ENCODE measurements around the gene LY6G5C. TPM values are rescaled to one million over a fixed set of nuclear protein-coding genes. Genes with fewer than 3 reads are reported as not detected.

The LY6G5C gene
- total and polyA plus RNA-seq, 2 of the 13 experiments (the other 11 are each of a cell fraction or from before 2014, with no cell fraction given), result 0.33 to 0.55 TPM

- TF ChIP-seq LRRFIP1 (CRISPR knock-in tag; conservative IDR thresholded peaks at IDR 0.05) (no peak), HNF1A (IDR thresholded peaks at IDR 0.05; ENCODE audit: low read depth) (peak; percentile 98), HNF1A (CRISPR knock-in tag; IDR thresholded peaks at IDR 0.05; ENCODE audit: borderline replicate concordance) (peak; percentile 99), ZNF780A (CRISPR knock-in tag; IDR thresholded peaks at IDR 0.05) (peak; percentile 73), ZNF563 (CRISPR knock-in tag; IDR thresholded peaks at IDR 0.05) (peak; percentile 44; the same call in 1 of the 2 replicates), ZGPAT (CRISPR knock-in tag; IDR thresholded peaks at IDR 0.05) (peak; percentile 95), RBFOX2 (IDR thresholded peaks at IDR 0.05; ENCODE audit: low read depth, low read length) (peak; percentile 81), U2AF1 (optimal IDR thresholded peaks at IDR 0.05; ENCODE audit: low read depth, low read length) (peak; percentile 41), GMEB1 (CRISPR knock-in tag; IDR thresholded peaks at IDR 0.05; ENCODE audit: borderline replicate concordance) (peak; percentile 78; the same call in 1 of the 2 replicates)
Measured at GRCh38 chr6:31655349-31656237, 25.3 kb downstream of the LY6G5C start, which contains the start of gene APOM (continued).
